GM18951 (cell line): ENCODE results near the gene APOA4.
"Not testable (repeated sequence)": the region's sequence is repeated elsewhere in the genome, so short reads cannot be mapped to it uniquely, and the experiment has no call there.

Experiments used
- POLR2A ChIP-seq: IDR thresholded peaks from 4 replicates; pipeline ENCODE4 v1.6.1; 2011; ENCODE audit warnings: mild to moderate bottlenecking; ENCODE audit not compliant: insufficient read length, insufficient read depth; ENCODE audit errors: extremely low read depth
- in situ Hi-C: fragments of 300-500 bp; cut with MboI; formaldehyde crosslinking; loops from one replicate; pipeline ENCODE4 v1.12.0; 2022; ENCODE audit warnings: low sequenced_read_pairs, mixed read lengths, inconsistent platforms; ENCODE audit not compliant: unreplicated experiment

APOA4 gene

GRCh38 chr11:116814502-116814901 is 8.6 kb downstream of the APOA4 start:
- no peak for TF ChIP-seq POLR2A
- in situ Hi-C loops, result no loop called here

DNA sequence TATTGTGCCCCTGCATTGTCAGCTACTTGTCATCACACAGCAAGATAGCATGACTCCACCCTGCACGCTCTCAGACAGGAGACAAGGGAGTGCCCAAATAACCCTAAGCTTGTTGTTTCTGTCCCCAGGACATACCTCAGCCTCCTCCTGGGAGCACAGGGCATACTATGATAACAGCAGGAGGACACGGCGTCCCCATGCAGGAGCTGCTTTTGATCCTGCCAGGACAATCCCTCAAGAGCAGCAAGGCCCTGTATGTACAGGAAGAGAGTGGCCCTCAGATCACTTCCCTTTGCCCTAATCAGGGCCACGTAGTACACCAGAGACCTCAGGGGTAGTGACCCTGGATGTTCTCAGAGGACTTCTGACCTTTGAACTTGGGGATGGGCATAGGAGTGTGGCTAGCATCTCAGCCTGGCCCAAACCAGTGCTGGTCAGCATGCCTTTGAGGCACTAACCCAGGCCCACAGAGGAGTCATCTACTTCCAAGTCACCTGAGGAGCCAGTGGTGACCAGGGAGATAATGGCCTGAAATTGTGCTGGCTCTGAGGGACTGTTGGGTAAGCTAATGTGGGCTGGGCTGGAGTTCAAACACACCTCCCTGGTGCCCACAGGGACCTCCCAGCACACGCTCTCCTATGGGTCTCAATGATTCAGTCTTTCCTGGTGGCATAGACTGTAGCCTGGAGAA is 9.2 kb downstream of the APOA4 start:
- in situ Hi-C loops, result no loop called here
- TF ChIP-seq POLR2A, result no peak

DNA sequence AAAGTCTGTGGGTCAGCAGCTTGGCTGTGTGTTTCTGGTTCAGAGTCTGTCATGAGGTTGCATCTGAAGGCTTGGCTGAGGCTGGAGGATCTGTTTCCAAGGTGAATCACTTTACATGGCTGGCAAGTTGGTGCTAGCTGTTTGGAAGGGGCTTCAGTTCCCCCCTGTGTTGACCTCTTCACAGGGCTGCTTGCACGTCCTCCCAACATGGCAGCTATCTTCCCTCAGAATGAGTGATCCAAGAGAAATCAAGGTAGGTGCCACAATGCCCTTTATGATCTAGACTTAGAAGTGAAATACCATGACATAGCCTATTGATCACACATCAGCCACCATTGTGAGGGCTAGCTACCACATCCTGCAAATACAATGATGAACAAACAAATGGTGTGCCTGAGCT is 9.9 kb downstream of the APOA4 start:
- TF ChIP-seq POLR2A, result no peak
- in situ Hi-C loops, result no loop called here

- in situ Hi-C loops, result no loop called here
- no peak for TF ChIP-seq POLR2A
Observed at GRCh38 chr11:116812109-116812508, 11.0 kb downstream of the APOA4 start.

DNA sequence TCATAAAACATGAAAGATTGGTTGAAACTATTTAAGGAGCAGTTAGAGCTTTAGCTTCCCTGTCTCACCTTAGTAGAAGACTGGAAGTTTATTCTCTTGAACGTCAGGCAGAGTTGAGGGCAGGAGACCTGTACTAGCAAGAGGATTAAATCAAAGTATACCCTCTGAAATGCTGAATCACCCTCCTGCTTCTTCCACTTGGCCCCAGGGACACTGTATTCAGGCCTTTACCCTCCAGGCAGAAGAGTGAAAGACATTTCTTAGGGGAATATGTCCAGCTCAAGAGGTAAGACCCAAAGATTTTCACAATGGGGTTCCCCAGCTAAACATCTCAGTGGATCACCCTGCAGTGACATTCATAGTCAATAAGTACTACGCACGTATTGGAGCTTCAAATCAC is 11.9 kb downstream of the APOA4 start:
- in situ Hi-C loops, result no loop called here

DNA sequence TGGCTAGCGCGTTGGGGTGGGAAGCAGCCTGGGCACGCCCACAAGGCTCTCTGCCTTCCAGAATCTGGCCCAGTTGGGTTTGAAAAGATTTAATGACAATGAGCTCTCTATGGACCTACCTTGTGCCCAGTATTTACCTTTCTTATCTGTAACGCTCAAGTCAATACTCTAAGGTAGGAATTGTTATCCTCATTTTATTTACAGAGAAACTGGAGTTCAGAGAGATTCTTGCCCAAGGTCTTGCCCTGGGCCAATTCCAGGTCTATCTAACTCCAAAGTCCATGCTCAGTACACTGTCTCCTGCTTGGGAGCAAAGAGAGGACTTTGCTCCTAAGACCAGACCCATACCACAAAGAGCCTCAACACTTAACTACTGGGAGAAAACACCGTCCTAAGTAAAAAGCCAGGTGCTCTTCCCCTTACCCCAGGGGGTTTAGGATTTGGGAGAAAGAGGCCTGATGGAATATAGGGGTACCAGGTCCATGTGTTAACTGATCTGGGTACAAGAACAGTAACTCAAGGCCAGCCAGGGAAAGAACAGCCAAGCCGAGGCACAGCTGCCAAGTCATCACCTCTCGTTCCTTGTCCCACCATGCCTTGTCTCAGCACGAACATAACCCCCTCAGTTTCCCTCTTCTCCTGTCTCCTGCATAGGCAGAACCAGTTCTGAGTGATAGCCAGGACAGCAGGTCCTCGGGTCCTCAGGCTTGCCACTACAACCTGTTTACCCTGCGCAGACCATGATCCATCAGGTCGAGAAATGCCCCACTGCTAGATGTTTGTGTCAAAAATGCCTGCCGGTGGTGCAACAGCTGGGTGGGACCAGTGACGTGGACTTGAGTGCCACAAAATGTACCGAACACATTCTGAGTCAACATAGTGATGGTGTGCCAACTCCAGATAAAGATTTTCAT is 14.6 kb downstream of the APOA4 start:
- in situ Hi-C loops, result no loop called here

More for the DNA sequence above, 11.9 kb downstream of the APOA4 start:
- TF ChIP-seq POLR2A, result no peak

DNA sequence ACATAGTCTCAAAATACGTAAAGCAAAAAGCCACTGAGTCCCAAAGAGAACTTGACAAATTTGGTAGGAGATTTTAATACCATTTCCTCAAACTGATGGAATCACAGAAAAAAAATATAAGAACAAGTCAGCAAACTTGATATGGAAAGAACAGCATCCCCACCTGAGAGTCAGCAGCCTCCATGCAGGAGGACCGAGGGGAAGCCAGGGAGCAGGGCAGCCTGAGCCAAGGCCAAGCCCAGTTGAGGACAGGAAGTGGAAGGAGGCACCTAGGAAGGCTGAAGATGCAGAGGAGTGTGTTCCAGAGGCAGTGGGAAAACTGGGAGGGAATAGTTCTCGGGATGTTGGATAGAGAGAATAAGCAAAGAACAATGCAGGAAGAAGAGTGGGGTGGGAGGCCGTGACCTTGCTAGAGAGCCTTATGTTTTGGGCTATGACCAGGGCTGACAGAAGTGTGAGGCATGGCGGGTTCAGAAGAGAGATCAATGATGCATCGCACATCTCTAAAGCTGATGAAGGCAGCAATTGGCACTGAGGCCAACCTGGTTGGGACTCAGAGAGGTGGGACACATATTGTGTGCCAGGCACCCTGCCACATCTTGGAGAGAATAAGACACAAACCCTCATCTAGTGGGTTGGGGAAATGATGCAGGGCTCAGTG is 15.4 kb downstream of the APOA4 start:
- in situ Hi-C loops, result no loop called here
- no peak for TF ChIP-seq POLR2A

More for the DNA sequence above, 14.6 kb downstream of the APOA4 start:
- no peak for TF ChIP-seq POLR2A

- in situ Hi-C loops, result no loop called here
- TF ChIP-seq POLR2A, result no peak
Observed at GRCh38 chr11:116804001-116804400, 19.1 kb downstream of the APOA4 start.

DNA sequence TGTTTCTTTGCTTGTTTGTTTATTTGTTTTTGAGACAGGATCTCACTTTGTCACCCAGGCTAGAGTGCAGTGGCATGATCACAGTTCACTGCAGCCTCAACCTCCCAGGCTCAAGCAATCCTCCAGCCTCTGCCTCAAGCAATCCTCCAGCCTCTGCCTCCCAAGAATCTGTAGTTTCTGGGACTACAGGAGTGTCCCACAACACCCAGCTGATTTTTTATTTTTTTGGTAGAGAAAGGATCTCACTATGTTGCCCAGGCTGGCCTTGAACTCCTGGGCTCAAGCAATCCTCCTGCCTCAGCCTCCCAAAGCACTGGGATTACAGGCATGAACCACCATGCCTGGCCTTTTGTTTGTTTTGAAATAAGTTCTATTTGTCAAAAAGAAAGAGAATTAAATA is 21.4 kb downstream of the APOA4 start:
- in situ Hi-C loops, result not testable (repeated sequence)

GRCh38 chr11:116800610-116801009 is 22.5 kb downstream of the APOA4 start:
- in situ Hi-C loops, result no loop called here
- TF ChIP-seq POLR2A, result no peak

- in situ Hi-C loops, result no loop called here
- no peak for TF ChIP-seq POLR2A
Observed at GRCh38 chr11:116798368-116798767, 24.7 kb downstream of the APOA4 start.

DNA sequence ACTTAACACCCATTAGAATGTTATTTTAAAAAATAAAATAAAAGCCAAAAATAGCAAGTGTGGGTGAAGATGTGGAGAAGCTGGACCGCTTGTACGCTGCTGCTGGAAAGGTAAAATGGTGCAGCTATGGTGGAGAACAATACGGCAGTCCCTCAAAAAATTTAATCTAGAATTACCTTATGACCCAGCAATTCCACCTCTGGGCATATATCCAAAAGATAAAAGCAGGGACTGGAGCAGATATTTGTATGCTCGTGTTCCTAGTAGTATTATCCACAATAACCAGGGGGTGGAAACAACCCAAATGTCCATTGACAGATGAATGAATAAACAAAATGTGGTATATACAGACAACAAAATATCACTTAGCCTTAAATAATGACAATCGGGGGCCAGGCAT is 25.3 kb downstream of the APOA4 start:
- in situ Hi-C loops, result no loop called here
- TF ChIP-seq POLR2A, result no peak

GRCh38 chr11:116796548-116796947 is 26.6 kb downstream of the APOA4 start:
- in situ Hi-C loops, result no loop called here
- TF ChIP-seq POLR2A, result no peak
